ENCODE measurements around the gene COL4A6. TPM values are rescaled to one million over a fixed set of nuclear protein-coding genes. Genes with fewer than 3 reads are reported as not detected.

Gene COL4A6
- polyA plus RNA-seq, 1 donor, result 1.7 TPM

- DNase-seq (ENCODE audit: low read depth), result no peak
These were observed 167.4 kb downstream of the COL4A6 start for GRCh38 chrX:108270739-108271396.

- DNase-seq (ENCODE audit: low read depth), result no peak
These were observed 167.9 kb downstream of the COL4A6 start for GRCh38 chrX:108270280-108270679.

- no peak for DNase-seq (ENCODE audit: low read depth)
These were observed 169.7 kb downstream of the COL4A6 start for GRCh38 chrX:108268434-108269080.

GRCh38 chrX:108267557-108267956 is 170.7 kb downstream of the COL4A6 start:
- DNase-seq (ENCODE audit: low read depth), result no peak

GRCh38 chrX:108264376-108264775 is 173.8 kb downstream of the COL4A6 start:
- DNase-seq (ENCODE audit: low read depth), result no peak

GRCh38 chrX:108261549-108262203 is 176.5 kb downstream of the COL4A6 start:
- no peak for DNase-seq (ENCODE audit: low read depth)

- no peak for DNase-seq (ENCODE audit: low read depth)
These were observed 180.7 kb downstream of the COL4A6 start for GRCh38 chrX:108257556-108257955.

- no peak for DNase-seq (ENCODE audit: low read depth)
These were observed 183.6 kb downstream of the COL4A6 start for GRCh38 chrX:108254636-108255035.

- no peak for DNase-seq (ENCODE audit: low read depth)
These were observed 187.3 kb downstream of the COL4A6 start for GRCh38 chrX:108250654-108251579.

- DNase-seq (ENCODE audit: low read depth), result no peak
These were observed 191.8 kb downstream of the COL4A6 start for GRCh38 chrX:108246304-108246954.

GRCh38 chrX:108245462-108245861 is 192.8 kb downstream of the COL4A6 start:
- no peak for DNase-seq (ENCODE audit: low read depth)

GRCh38 chrX:108235986-108236385 is 202.2 kb downstream of the COL4A6 start:
- no peak for DNase-seq (ENCODE audit: low read depth)

- DNase-seq (ENCODE audit: low read depth), result no peak
These were observed 207.6 kb downstream of the COL4A6 start for GRCh38 chrX:108230574-108230973.

GRCh38 chrX:108224727-108225621 is 213.2 kb downstream of the COL4A6 start:
- DNase-seq (ENCODE audit: low read depth), result no peak

GRCh38 chrX:108224218-108224617 is 214.0 kb downstream of the COL4A6 start:
- no peak for DNase-seq (ENCODE audit: low read depth)

GRCh38 chrX:108223585-108223984 is 214.6 kb downstream of the COL4A6 start:
- DNase-seq (ENCODE audit: low read depth), result no peak

GRCh38 chrX:108221301-108221864 is 216.8 kb downstream of the COL4A6 start:
- DNase-seq (ENCODE audit: low read depth), result no peak

GRCh38 chrX:108219949-108220601 is 218.1 kb downstream of the COL4A6 start:
- DNase-seq (ENCODE audit: low read depth), result no peak

- DNase-seq (ENCODE audit: low read depth), result no peak
These were observed 220.3 kb downstream of the COL4A6 start for GRCh38 chrX:108217876-108218275.

Data from forelimb muscle (tissue), 1 donor.